HepG2 (cell line): ENCODE results near the gene RNF126. TPM values are rescaled to one million over a fixed set of nuclear protein-coding genes. Genes with fewer than 3 reads are reported as not detected.
A peak's percentile ranks its signal among the peaks of the same experiment; 100 is the strongest.

Experiments used
- ATAC-seq: fragments of 200-7000 bp; cut with Tn5 transposase; 3 replicates; pipeline ENCODE4 v1.9.1; 2020; ENCODE audit warnings: mild to moderate bottlenecking, moderate library complexity
- BruUV-seq: library from RNA; stranded (reverse); fragments of 400-500 nt; replicated peaks from 2 replicates; lab custom pipeline; 2021; lab: Mats Ljungman, UMichigan
- CTCF ChIA-PET: fragments of 300-600 bp; formaldehyde crosslinking; extraction: SDS; loops from one replicate; lab custom pipeline; 2021; ENCODE audit warnings: low total read pairs, inconsistent platforms, low intra/inter-chr PET ratio; lab: Yijun Ruan, JAX
- POLR2A ChIA-PET: fragments of 350-600 bp; sonication (Branson Sonifier 250); formaldehyde crosslinking; loops from one replicate; lab custom pipeline; 2020; ENCODE audit warnings: antibody characterized with exemption, inconsistent platforms; lab: Yijun Ruan, JAX
- DNase-seq: peaks from one replicate; pipeline ENCODE4 v3.0.0-alpha.2; 2015; ENCODE audit warnings: low spot score
- FAIRE-seq: peaks from 3 replicates; lab custom pipeline; 2011; peaks lifted over from hg19 to GRCh38; lab: Jason Lieb, UNC
- H2AFZ ChIP-seq: one replicate; pipeline ENCODE4 v1.6.1; 2011; ENCODE audit warnings: low read length, inconsistent platforms
- H3K27ac ChIP-seq: fragments of 300-600 bp; 3 replicates; pipeline ENCODE4 v1.8.0; 2011; ENCODE audit warnings: mixed run types, mild to moderate bottlenecking, mixed read lengths, low read length, inconsistent platforms; ENCODE audit not compliant: insufficient read depth; ENCODE audit errors: extremely low read length
- H3K27me3 ChIP-seq, 2 experiments: fragments of 200-600 bp in 1 of 2; 2 replicates in 1 of 2; 3 replicates in 1 of 2; pipeline versions ENCODE4 v1.6.0 to v1.8.0; 2011; ENCODE audit warnings: low read length in 2 of 2, mild to moderate bottlenecking in 2 of 2, moderate library complexity in 2 of 2, inconsistent platforms in 1 of 2; ENCODE audit not compliant: insufficient read depth in 2 of 2, control insufficient read depth in 1 of 2
- H3K36me3 ChIP-seq, 2 experiments: fragments of 200-600 bp in 1 of 2; replicated peaks in 1 of 2; 2 replicates in 1 of 2; 3 replicates in 1 of 2; pipeline versions ENCODE4 v1.5.1 to v1.8.0; 2011; ENCODE audit warnings: low read length in 2 of 2, inconsistent platforms in 1 of 2; ENCODE audit not compliant: insufficient read depth in 2 of 2, control insufficient read depth in 1 of 2
- H3K4me1 ChIP-seq: 2 replicates; pipeline ENCODE4 v1.5.1; 2012; ENCODE audit warnings: low read length, inconsistent platforms; ENCODE audit not compliant: insufficient read depth
- H3K4me2 ChIP-seq: 2 replicates; pipeline ENCODE4 v1.6.0; 2011; ENCODE audit warnings: low read depth, low read length, inconsistent platforms
- H3K4me3 ChIP-seq, 3 experiments: fragments of 200-600 bp in 1 of 3; sonication (generic), shearing (Covaris generic) in 1 of 3; replicated peaks in 1 of 3; 2 replicates each; pipeline ENCODE4 v1.5.1; 2011 to 2016; ENCODE audit warnings: low read length in 3 of 3, inconsistent platforms in 2 of 3, low read depth in 2 of 3, mild to moderate bottlenecking in 2 of 3, control low read depth in 1 of 3, mixed read lengths in 1 of 3; ENCODE audit not compliant: insufficient read depth in 1 of 3
- H3K79me2 ChIP-seq: one replicate; pipeline ENCODE4 v1.6.1; 2011; ENCODE audit warnings: low read length, inconsistent platforms; ENCODE audit not compliant: insufficient read depth
- H3K9ac ChIP-seq: 2 replicates; pipeline ENCODE4 v1.6.0; 2011; ENCODE audit warnings: mild to moderate bottlenecking, low read depth, low read length, inconsistent platforms; ENCODE audit not compliant: insufficient read depth
- H3K9me3 ChIP-seq: 2 replicates; pipeline ENCODE4 v1.5.1; 2012; ENCODE audit warnings: mild to moderate bottlenecking, low read length
- H4K20me1 ChIP-seq: 2 replicates; pipeline ENCODE4 v1.6.0; 2011; ENCODE audit warnings: inconsistent platforms, mild to moderate bottlenecking, low read length, moderate library complexity; ENCODE audit not compliant: insufficient read depth
- BORCS8-MEF2B ChIP-seq: sonication (generic); formaldehyde crosslinking; IDR thresholded peaks from 2 replicates; pipeline ENCODE4 v1.8.0; 2022; ENCODE audit warnings: mild to moderate bottlenecking, missing genetic modification reagents
- MIER2 ChIP-seq: IDR thresholded peaks from 2 replicates; pipeline ENCODE4 v1.6.1; 2016; ENCODE audit warnings: missing biosample characterization, missing genetic modification reagents
- SALL2 ChIP-seq: sonication (generic); formaldehyde crosslinking; IDR thresholded peaks from 2 replicates; pipeline ENCODE4 v1.8.1; 2023; ENCODE audit warnings: mild to moderate bottlenecking, missing genetic modification reagents, inconsistent platforms
- ZNF766 ChIP-seq: sonication (generic); formaldehyde crosslinking; IDR thresholded peaks from 2 replicates; pipeline ENCODE4 v1.5.0; 2020; ENCODE audit warnings: missing genetic modification reagents, borderline replicate concordance
- ZSCAN22 ChIP-seq: sonication (generic); formaldehyde crosslinking; IDR thresholded peaks from 2 replicates; pipeline ENCODE4 v1.4.0; 2020; ENCODE audit warnings: mild to moderate bottlenecking, missing genetic modification reagents
- WGBS: methylation state at CpG from one replicate; pipeline ENCODE4 v1.1.6; 2017; ENCODE audit warnings: low lambda C conversion rate; 5-methylcytosine and 5-hydroxymethylcytosine counted together
- in situ Hi-C: cut with HindIII; loops from 2 replicates; pipeline ENCODE4 v1.10.0; 2017; ENCODE audit warnings: low pct_unique_long_range_greater_than_20kb; ENCODE audit not compliant: extremely low pct_ligation_motif_present
- intact Hi-C: fragments of 100-400 bp; cut with micrococcal nuclease; formaldehyde crosslinking; loops from one replicate; pipeline ENCODE4 v1.10.0; 2022; ENCODE audit not compliant: unreplicated experiment
- polyA plus RNA-seq, 8 experiments: library from polyadenylated mRNA; depleted of rRNA in 3 of 8; stranded (reverse) in 7 of 8; unstranded in 1 of 8; fragments of >200 nt; fragmentation: Illumina TruSeq in 4 of 8; extraction: Trizol in 4 of 8; gene quantifications; 2 replicates each; pipeline versions ENCODE4 v1.2.1 to v1.2.3, GENCODE V29; 2011 to 2016; ENCODE audit warnings: low read depth in 4 of 8, missing spikeins in 1 of 8, mixed read lengths in 1 of 8; ENCODE audit not compliant: insufficient read depth in 1 of 8
- total RNA-seq, 5 experiments: library from RNA; depleted of rRNA; stranded (reverse); fragments of >200 nt; fragmentation: Illumina TruSeq; extraction: Trizol; gene quantifications; 2 replicates each; pipeline ENCODE4 v1.2.3, GENCODE V29; 2016; ENCODE audit warnings: low read depth in 1 of 5
- TF ChIP-seq, protein P1 (sequence below): sonication (generic); formaldehyde crosslinking; IDR thresholded peaks from 2 replicates; pipeline ENCODE4 v1.8.0; 2022; ENCODE audit warnings: missing genetic modification reagents, mild to moderate bottlenecking, inconsistent platforms, borderline replicate concordance

RNF126 gene
- total and polyA plus RNA-seq, 2 of the 13 experiments (the other 11 are each of a cell fraction or from before 2014, with no cell fraction given), result 23.2 to 34.0 TPM

- Histone ChIP-seq H4K20me1 (no peaks in the 10 kb centered on the region), H3K27me3 (no peaks in the 10 kb centered on the region), H3K4me1 (no peaks in the 10 kb centered on the region), H3K9ac (no peak overlapping the region), H3K4me2 (no peak overlapping the region), H2AFZ (no peak overlapping the region), H3K9me3 (no peaks in the 10 kb centered on the region), H3K79me2 (no peaks in the 10 kb centered on the region), H3K36me3 (no peaks in the 10 kb centered on the region), H3K27ac (no peak overlapping the region), H3K4me3 (no peak overlapping the region)
- ChIA-PET POLR2A (no interaction called here), CTCF (no interaction called here)
- 64% methylated on average over 21 of the region's 30 CpGs for WGBS
- in situ Hi-C loops, result no loop called here
- DNase-seq, result no peak
- no TSS peak for BruUV-seq
- TF ChIP-seq ZNF766 (no peak), ZSCAN22 (CRISPR knock-in tag) (peak; percentile 69; the same call in 1 of the 2 replicates)
- ATAC-seq, result peak; percentile 24; the same call in 2 of the 3 replicates
- no peak for FAIRE-seq
- intact Hi-C loops, result no loop called here
Observed at GRCh38 chr19:608155-609003, 54.6 kb downstream of the RNF126 start.

- 74% methylated on average over 13 of the region's 30 CpGs for WGBS
- ChIA-PET CTCF (no interaction called here), POLR2A (no interaction called here)
- Histone ChIP-seq H3K27ac (no peak overlapping the region), H3K4me3 (no peak overlapping the region), H3K27me3 (0 out of 5 replicates have a peak, but pooled peaks cover 0 to under 1% of the 10 kb centered on the region in 2 experiments), H2AFZ (no peak overlapping the region), H3K79me2 (no peaks in the 10 kb centered on the region), H3K9me3 (no peaks in the 10 kb centered on the region), H3K4me1 (no peaks in the 10 kb centered on the region), H3K4me2 (no peak overlapping the region), H3K36me3 (no peaks in the 10 kb centered on the region), H3K9ac (no peak overlapping the region), H4K20me1 (no peaks in the 10 kb centered on the region)
- no peak for FAIRE-seq
- DNase-seq, result no peak
- TF ChIP-seq BORCS8-MEF2B (CRISPR knock-in tag) (no peak), SALL2 (no peak), MIER2 (CRISPR knock-in tag) (no peak)
- TF ChIP-seq, protein P1, sequence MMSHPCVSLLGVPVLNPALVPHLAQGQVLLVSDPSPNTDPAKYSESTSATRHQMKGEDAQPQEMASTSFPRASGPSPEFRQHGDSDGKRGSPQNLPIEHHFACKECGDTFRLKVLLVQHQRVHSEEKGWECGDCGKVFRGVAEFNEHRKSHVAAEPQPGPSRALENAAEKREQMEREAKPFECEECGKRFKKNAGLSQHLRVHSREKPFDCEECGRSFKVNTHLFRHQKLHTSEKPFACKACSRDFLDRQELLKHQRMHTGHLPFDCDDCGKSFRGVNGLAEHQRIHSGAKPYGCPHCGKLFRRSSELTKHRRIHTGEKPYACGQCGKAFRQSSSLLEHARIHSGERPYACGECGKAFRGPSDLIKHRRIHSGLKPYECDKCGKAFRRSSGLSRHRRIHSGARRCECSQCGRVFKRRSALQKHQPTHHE (CRISPR knock-in tag), result no peak
- no TSS peak for BruUV-seq
- in situ Hi-C loops, result no loop called here
- intact Hi-C loops, result no loop called here
- ATAC-seq, result no peak
Observed at GRCh38 chr19:607301-608154, 55.5 kb downstream of the RNF126 start.
